K562 (cell line): ENCODE measurements around the gene SPHK1. TPM values are rescaled to one million over a fixed set of nuclear protein-coding genes. Genes with fewer than 3 reads are reported as not detected.

ENCODE experiments used
- BCOR ChIP-seq: fragments of 450-650 bp; IDR thresholded peaks from 2 replicates; pipeline ENCODE4 v1.6.1; 2016
- CAMTA2 ChIP-seq: fragments of 250-450 bp; sonication (Bioruptor Pico); conservative IDR thresholded peaks from 2 replicates; pipeline ENCODE4 v1.5.1; 2022
- CBFA2T3 ChIP-seq: fragments of 450-650 bp; IDR thresholded peaks from 2 replicates; pipeline ENCODE4 v1.6.1; 2017
- HLTF ChIP-seq: fragments of 450-650 bp; IDR thresholded peaks from 2 replicates; pipeline ENCODE4 v1.6.1; 2016
- HNRNPH1 ChIP-seq: fragments of 200-400 bp; formaldehyde crosslinking; optimal IDR thresholded peaks from 2 replicates; pipeline ENCODE3; 2017; ENCODE audit warnings: low read depth, mild to moderate bottlenecking, low read length, moderate library complexity
- HOXB6 ChIP-seq: fragments of 250-450 bp; sonication (Bioruptor Pico); IDR thresholded peaks from 2 replicates; pipeline ENCODE4 v1.5.1; 2022; ENCODE audit warnings: mild to moderate bottlenecking, borderline replicate concordance
- KDM5B ChIP-seq: fragments of 200-600 bp; sonication (generic); IDR thresholded peaks from 2 replicates; pipeline ENCODE4 v1.6.1; 2012; ENCODE audit warnings: low read depth, mild to moderate bottlenecking, moderate library complexity, low read length, control low read depth, inconsistent platforms; ENCODE audit not compliant: insufficient replicate concordance
- MTA2 ChIP-seq: fragments of 450-650 bp; IDR thresholded peaks from 2 replicates; pipeline ENCODE4 v1.6.1; 2016; ENCODE audit warnings: low read depth
- NCOA2 ChIP-seq, 2 experiments: fragments of 450-650 bp; IDR thresholded peaks; 2 replicates each; pipeline ENCODE4 v1.6.1; 2018; ENCODE audit warnings: mild to moderate bottlenecking in 2 of 2, moderate library complexity in 1 of 2; ENCODE audit not compliant: partially characterized antibody in 2 of 2
- RBM14 ChIP-seq: fragments of 200-400 bp; formaldehyde crosslinking; IDR thresholded peaks from 2 replicates; pipeline ENCODE4 v1.6.1; 2018; ENCODE audit warnings: low read depth, mild to moderate bottlenecking, low read length, moderate library complexity, borderline replicate concordance; ENCODE audit not compliant: insufficient read depth
- RBM22 ChIP-seq: fragments of 200-400 bp; formaldehyde crosslinking; IDR thresholded peaks from 2 replicates; pipeline ENCODE4 v1.6.1; 2018; ENCODE audit warnings: low read length, low read depth; ENCODE audit not compliant: poor library complexity, severe bottlenecking
- SMAD1 ChIP-seq: fragments of 150-350 bp; IDR thresholded peaks from 2 replicates; pipeline ENCODE4 v1.6.1; 2014; ENCODE audit warnings: low read length, low read depth; ENCODE audit not compliant: partially characterized antibody
- SMAD3 ChIP-seq: fragments of 450-650 bp; formaldehyde crosslinking; conservative IDR thresholded peaks from 2 replicates; pipeline ENCODE4 v1.4.0; 2020; ENCODE audit warnings: mild to moderate bottlenecking
- SRSF7 ChIP-seq: fragments of 200-400 bp; formaldehyde crosslinking; optimal IDR thresholded peaks from 2 replicates; pipeline ENCODE3; 2017; ENCODE audit warnings: mild to moderate bottlenecking, low read depth, low read length
- TCF3 ChIP-seq: sonication (generic); formaldehyde crosslinking; IDR thresholded peaks from 2 replicates; pipeline ENCODE4 v1.4.0; 2020; ENCODE audit warnings: mild to moderate bottlenecking, missing genetic modification reagents
- THRAP3 ChIP-seq: fragments of 450-650 bp; IDR thresholded peaks from 2 replicates; pipeline ENCODE4 v1.6.1; 2016; ENCODE audit warnings: mild to moderate bottlenecking, inconsistent platforms, borderline replicate concordance
- ZKSCAN8 ChIP-seq: fragments of 200-800 bp; sonication (Bioruptor generic); IDR thresholded peaks from 2 replicates; pipeline ENCODE4 v1.6.1; 2016; ENCODE audit warnings: missing genetic modification characterization, missing compliant biosample characterization
- ZNF146 ChIP-seq: IDR thresholded peaks from one replicate; pipeline ENCODE4 v1.6.1; 2018; ENCODE audit warnings: missing compliant biosample characterization; ENCODE audit not compliant: unreplicated experiment
- ZNF224 ChIP-seq: sonication (generic); formaldehyde crosslinking; IDR thresholded peaks from 2 replicates; pipeline ENCODE4 v1.8.0; 2022; ENCODE audit warnings: mild to moderate bottlenecking, missing genetic modification reagents
- ZNF24 ChIP-seq: fragments of 450-650 bp; IDR thresholded peaks from 2 replicates; pipeline ENCODE4 v1.6.1; 2016
- ZNF324 ChIP-seq: fragments of 250-450 bp; sonication (Bioruptor Pico); IDR thresholded peaks from 2 replicates; pipeline ENCODE4 v1.4.0; 2020; ENCODE audit warnings: mild to moderate bottlenecking
- ZNF354B ChIP-seq: fragments of 250-450 bp; sonication (Bioruptor Pico); IDR thresholded peaks from 2 replicates; pipeline ENCODE4 v1.4.0; 2020
- ZNF584 ChIP-seq: fragments of 200-800 bp; sonication (Bioruptor generic); IDR thresholded peaks from 2 replicates; pipeline ENCODE4 v1.6.1; 2016; ENCODE audit warnings: low read depth, mild to moderate bottlenecking, missing genetic modification characterization, missing compliant biosample characterization
- polyA plus RNA-seq, 8 experiments: library from polyadenylated mRNA; depleted of rRNA in 4 of 8; stranded (reverse) in 5 of 8; unstranded in 3 of 8; fragments of >200 nt; fragmentation: Nextera tagmentation in 2 of 8; fragmentation: Illumina TruSeq in 1 of 8; extraction: Ambion mirVana in 2 of 8; extraction: Trizol in 1 of 8; gene quantifications; 2 replicates each; pipeline versions ENCODE4 v1.2.1 to v1.2.3, GENCODE V29; 2011 to 2014; ENCODE audit warnings: inconsistent platforms in 1 of 8, missing spikeins in 1 of 8
- total RNA-seq, 7 experiments: library from RNA; depleted of rRNA in 6 of 7; stranded (reverse); fragments of >200 nt in 6 of 7; fragmentation: Illumina TruSeq in 2 of 7; extraction: Trizol in 2 of 7; gene quantifications; 2 replicates each; pipeline versions ENCODE4 v1.2.1 to v1.2.3, GENCODE V29; 2011 to 2021; ENCODE audit warnings: low replicate concordance in 1 of 7
- TF ChIP-seq, protein P1 (sequence below): sonication (generic); formaldehyde crosslinking; IDR thresholded peaks from 2 replicates; pipeline ENCODE4 v1.8.1; 2022; ENCODE audit warnings: missing genetic modification reagents
- TF ChIP-seq, protein P2 (sequence below), 2 experiments: fragments of 450-650 bp; IDR thresholded peaks; 2 replicates each; pipeline ENCODE4 v1.6.1; 2016
- TF ChIP-seq, protein P3 (sequence below): IDR thresholded peaks from 3 replicates; pipeline ENCODE4 v1.6.1; 2011; ENCODE audit warnings: borderline replicate concordance, mild to moderate bottlenecking; ENCODE audit not compliant: insufficient read length, insufficient read depth

Gene SPHK1
- total and polyA plus RNA-seq, 9 of the 15 experiments (the other 6 are each of a cell fraction or from before 2014, with no cell fraction given), result 0.21 to 60.3 (median 14.5) TPM

DNA sequence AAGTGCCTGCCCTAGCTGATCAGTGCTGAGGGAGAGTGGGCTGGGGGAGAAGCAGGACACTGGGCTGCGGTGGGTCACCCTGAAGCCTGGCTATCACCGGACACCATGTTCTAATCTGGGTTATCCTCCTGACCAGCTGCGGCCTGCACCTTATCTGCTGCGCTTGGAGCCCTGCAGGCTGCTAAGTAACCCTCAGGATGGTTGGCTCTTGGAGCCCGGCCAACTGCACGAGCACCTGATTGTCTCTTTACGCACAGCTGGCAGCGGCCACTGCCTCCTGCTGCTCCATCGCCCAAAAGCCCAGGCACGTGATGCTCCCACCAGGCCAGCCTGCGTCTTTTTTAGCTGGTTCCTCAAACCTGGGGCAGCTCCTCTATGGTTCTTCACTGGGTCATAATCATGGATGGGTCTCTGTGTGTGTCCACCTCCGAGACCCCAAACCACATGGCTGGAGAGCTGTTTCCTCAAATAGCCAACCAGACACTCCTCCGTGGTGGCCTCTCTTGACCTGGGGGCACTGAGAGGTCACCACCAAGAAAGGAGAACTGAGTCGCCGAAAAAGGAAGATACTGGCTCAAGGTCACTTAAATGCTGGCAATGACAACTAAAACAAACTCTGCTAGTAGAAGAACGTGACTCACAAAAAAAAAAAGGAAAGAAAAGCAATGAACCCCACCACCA, 21.7 kb downstream of the SPHK1 start (continued):
- TF ChIP-seq, protein P1, sequence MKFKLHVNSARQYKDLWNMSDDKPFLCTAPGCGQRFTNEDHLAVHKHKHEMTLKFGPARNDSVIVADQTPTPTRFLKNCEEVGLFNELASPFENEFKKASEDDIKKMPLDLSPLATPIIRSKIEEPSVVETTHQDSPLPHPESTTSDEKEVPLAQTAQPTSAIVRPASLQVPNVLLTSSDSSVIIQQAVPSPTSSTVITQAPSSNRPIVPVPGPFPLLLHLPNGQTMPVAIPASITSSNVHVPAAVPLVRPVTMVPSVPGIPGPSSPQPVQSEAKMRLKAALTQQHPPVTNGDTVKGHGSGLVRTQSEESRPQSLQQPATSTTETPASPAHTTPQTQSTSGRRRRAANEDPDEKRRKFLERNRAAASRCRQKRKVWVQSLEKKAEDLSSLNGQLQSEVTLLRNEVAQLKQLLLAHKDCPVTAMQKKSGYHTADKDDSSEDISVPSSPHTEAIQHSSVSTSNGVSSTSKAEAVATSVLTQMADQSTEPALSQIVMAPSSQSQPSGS (CRISPR knock-in tag), result no peak
- TF ChIP-seq MTA2 (peak; percentile 99), CAMTA2 (no peak), TCF3 (CRISPR knock-in tag) (peak; percentile 100), KDM5B (no peak), ZNF146 (CRISPR knock-in tag) (no peak), SMAD3 (CRISPR knock-in tag) (peak; percentile 93), HLTF (peak; percentile 97), NCOA2 (IDR thresholded peaks at IDR 0.05; ENCODE audit: partially characterized antibody in 2 of 2) (no peak), THRAP3 (no peak), CBFA2T3 (peak; percentile 100), ZKSCAN8 (CRISPR knock-in tag) (peak; percentile 92), HNRNPH1 (no peak), RBM22 (no peak), ZNF224 (CRISPR knock-in tag) (no peak), SRSF7 (no peak), BCOR (peak; percentile 97), HOXB6 (CRISPR knock-in tag) (no peak), RBM14 (no peak), ZNF584 (peak; percentile 98), ZNF354B (CRISPR knock-in tag) (peak; percentile 68; the same call in 1 of the 2 replicates), ZNF24 (peak; percentile 66; the same call in 1 of the 2 replicates), ZNF324 (CRISPR knock-in tag) (0 out of 2 replicates have a peak, but pooled peaks have one; percentile 66), SMAD1 (peak; percentile 98)
- TF ChIP-seq, protein P2, sequence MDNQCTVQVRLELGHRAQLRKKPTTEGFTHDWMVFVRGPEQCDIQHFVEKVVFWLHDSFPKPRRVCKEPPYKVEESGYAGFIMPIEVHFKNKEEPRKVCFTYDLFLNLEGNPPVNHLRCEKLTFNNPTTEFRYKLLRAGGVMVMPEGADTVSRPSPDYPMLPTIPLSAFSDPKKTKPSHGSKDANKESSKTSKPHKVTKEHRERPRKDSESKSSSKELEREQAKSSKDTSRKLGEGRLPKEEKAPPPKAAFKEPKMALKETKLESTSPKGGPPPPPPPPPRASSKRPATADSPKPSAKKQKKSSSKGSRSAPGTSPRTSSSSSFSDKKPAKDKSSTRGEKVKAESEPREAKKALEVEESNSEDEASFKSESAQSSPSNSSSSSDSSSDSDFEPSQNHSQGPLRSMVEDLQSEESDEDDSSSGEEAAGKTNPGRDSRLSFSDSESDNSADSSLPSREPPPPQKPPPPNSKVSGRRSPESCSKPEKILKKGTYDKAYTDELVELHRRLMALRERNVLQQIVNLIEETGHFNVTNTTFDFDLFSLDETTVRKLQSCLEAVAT (IDR thresholded peaks at IDR 0.05), result peak in 1 of 2 experiments; percentile 86; a peak in 2 of 4 replicates
- TF ChIP-seq, protein P3, sequence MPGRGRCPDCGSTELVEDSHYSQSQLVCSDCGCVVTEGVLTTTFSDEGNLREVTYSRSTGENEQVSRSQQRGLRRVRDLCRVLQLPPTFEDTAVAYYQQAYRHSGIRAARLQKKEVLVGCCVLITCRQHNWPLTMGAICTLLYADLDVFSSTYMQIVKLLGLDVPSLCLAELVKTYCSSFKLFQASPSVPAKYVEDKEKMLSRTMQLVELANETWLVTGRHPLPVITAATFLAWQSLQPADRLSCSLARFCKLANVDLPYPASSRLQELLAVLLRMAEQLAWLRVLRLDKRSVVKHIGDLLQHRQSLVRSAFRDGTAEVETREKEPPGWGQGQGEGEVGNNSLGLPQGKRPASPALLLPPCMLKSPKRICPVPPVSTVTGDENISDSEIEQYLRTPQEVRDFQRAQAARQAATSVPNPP, result no peak
